GM19467 (cell line): Measurements from ENCODE around the gene ATE1.
A peak's percentile ranks its signal among the peaks of the same experiment; 100 is the strongest.

Source experiments
- ATAC-seq: cut with Tn5 transposase; IDR thresholded peaks from one replicate; pipeline ENCODE4 v1.9.1; 2021; ENCODE audit warnings: mild to moderate bottlenecking, moderate library complexity; ENCODE audit not compliant: unreplicated experiment

The ATE1 gene

GRCh38 chr10:121879476-121879875 lies 48.4 kb downstream of the ATE1 start:
- ATAC-seq, result no peak

- ATAC-seq, result no peak
Observed at GRCh38 chr10:121873236-121873635, 54.6 kb downstream of the ATE1 start.

- ATAC-seq, result no peak
Observed at GRCh38 chr10:121870413-121870812, 57.4 kb downstream of the ATE1 start.

- no peak for ATAC-seq
Observed at GRCh38 chr10:121865554-121865953, 62.3 kb downstream of the ATE1 start.

GRCh38 chr10:121864653-121865052 lies 63.2 kb downstream of the ATE1 start:
- no peak for ATAC-seq

- no peak for ATAC-seq
Observed at GRCh38 chr10:121864168-121864567, 63.7 kb downstream of the ATE1 start.

- no peak for ATAC-seq
Observed at GRCh38 chr10:121862649-121863048, 65.2 kb downstream of the ATE1 start.

GRCh38 chr10:121862042-121862441 lies 65.8 kb downstream of the ATE1 start:
- no peak for ATAC-seq

GRCh38 chr10:121860810-121861209 lies 67.0 kb downstream of the ATE1 start:
- ATAC-seq, result no peak

- no peak for ATAC-seq
Observed at GRCh38 chr10:121854809-121855445, 72.9 kb downstream of the ATE1 start.

- no peak for ATAC-seq
Observed at GRCh38 chr10:121853950-121854349, 73.9 kb downstream of the ATE1 start.

GRCh38 chr10:121851786-121852185 lies 76.0 kb downstream of the ATE1 start:
- no peak for ATAC-seq

- ATAC-seq, result no peak
Observed at GRCh38 chr10:121848082-121848481, 79.7 kb downstream of the ATE1 start.

GRCh38 chr10:121846555-121846954 lies 81.3 kb downstream of the ATE1 start:
- no peak for ATAC-seq

- ATAC-seq, result peak; percentile 80
Observed at GRCh38 chr10:121845044-121845784, 82.6 kb downstream of the ATE1 start.

- ATAC-seq, result no peak
Observed at GRCh38 chr10:121844537-121844936, 83.3 kb downstream of the ATE1 start.

GRCh38 chr10:121843379-121843778 lies 84.5 kb downstream of the ATE1 start:
- ATAC-seq, result no peak

- no peak for ATAC-seq
Observed at GRCh38 chr10:121841862-121842261, 86.0 kb downstream of the ATE1 start.

GRCh38 chr10:121838931-121839330 lies 88.9 kb downstream of the ATE1 start:
- no peak for ATAC-seq

GRCh38 chr10:121838149-121838548 lies 89.7 kb downstream of the ATE1 start:
- no peak for ATAC-seq

- ATAC-seq, result no peak
Observed at GRCh38 chr10:121836171-121836570, 91.7 kb downstream of the ATE1 start.

GRCh38 chr10:121835376-121835775 lies 92.5 kb downstream of the ATE1 start:
- no peak for ATAC-seq

GRCh38 chr10:121834757-121835156 lies 93.1 kb downstream of the ATE1 start:
- ATAC-seq, result no peak
